ENCODE results near the gene HSD11B1L. TPM values are rescaled to one million over a fixed set of nuclear protein-coding genes. Genes with fewer than 3 reads are reported as not detected.
"Not testable (repeated sequence)": the region's sequence is repeated elsewhere in the genome, so short reads cannot be mapped to it uniquely, and the experiment has no call there.

HSD11B1L gene
- total and polyA plus RNA-seq, 5 donors from 2014 or later, result 1.8 to 3.0 (median 2.4) TPM

GRCh38 chr19:5698635-5699422 is 18.0 kb downstream of the HSD11B1L start:
- Mint-ChIP-seq H3K27me3 (no peaks in the 10 kb centered on the region), H3K27ac (peak overlapping the region in 1 of 3 donors; percentile 48), H3K4me1 (peaks cover 0 to 7% (median 3%) of the 10 kb centered on the region in 4 donors), H3K36me3 (peaks cover 5% of the 10 kb centered on the region), H3K4me3 (no peak overlapping the region), H3K9me3 (no peaks in the 10 kb centered on the region)
- no peak overlapping the region for H3K27ac ChIP-seq (ENCODE audit: insufficient read depth, low read length, poor library complexity, severe bottlenecking)
- no peak overlapping the region for H3K4me3 ChIP-seq (ENCODE audit: low read depth, low read length)
- no peaks in the 10 kb centered on the region for H3K4me1 ChIP-seq (ENCODE audit: control insufficient read depth, insufficient read depth, low read length, poor library complexity, severe bottlenecking)
- ATAC-seq (ENCODE audit: low read depth in 2 of 2), result no peak
- H3K36me3 ChIP-seq (ENCODE audit: control insufficient read depth, insufficient read depth, low read length), result peaks cover 54% of the 10 kb centered on the region
- no peaks in the 10 kb centered on the region for H3K9me3 ChIP-seq (ENCODE audit: control insufficient read depth in 2 of 2, low read length in 2 of 2)
- no peak for DNase-seq
- no peaks in the 10 kb centered on the region for H3K27me3 ChIP-seq (ENCODE audit: control insufficient read depth, insufficient read depth, low read length)

- H3K36me3 ChIP-seq (ENCODE audit: control insufficient read depth, insufficient read depth, low read length), result peaks cover 42% of the 10 kb centered on the region
- H3K9me3 ChIP-seq (ENCODE audit: control insufficient read depth in 2 of 2, low read length in 2 of 2), result no peaks in the 10 kb centered on the region
- DNase-seq (no peak), ATAC-seq (ENCODE audit: low read depth in 2 of 2) (no peak)
- no peak overlapping the region for H3K4me3 ChIP-seq (ENCODE audit: low read depth, low read length)
- H3K4me3 Mint-ChIP-seq, result no peak overlapping the region
- H3K4me1 ChIP-seq (ENCODE audit: control insufficient read depth, insufficient read depth, low read length, poor library complexity, severe bottlenecking), result no peaks in the 10 kb centered on the region
- H3K4me1 Mint-ChIP-seq, result peaks cover 0 to 7% (median under 1%) of the 10 kb centered on the region in 4 donors
- H3K36me3 Mint-ChIP-seq, result peaks cover 6% of the 10 kb centered on the region
- no peaks in the 10 kb centered on the region for H3K27me3 Mint-ChIP-seq
- no peak overlapping the region for H3K27ac ChIP-seq (ENCODE audit: insufficient read depth, low read length, poor library complexity, severe bottlenecking)
- H3K27ac Mint-ChIP-seq, result no peak overlapping the region
- no peaks in the 10 kb centered on the region for H3K27me3 ChIP-seq (ENCODE audit: control insufficient read depth, insufficient read depth, low read length)
- no peaks in the 10 kb centered on the region for H3K9me3 Mint-ChIP-seq
Observed at GRCh38 chr19:5700455-5701092, 19.7 kb downstream of the HSD11B1L start.

DNA sequence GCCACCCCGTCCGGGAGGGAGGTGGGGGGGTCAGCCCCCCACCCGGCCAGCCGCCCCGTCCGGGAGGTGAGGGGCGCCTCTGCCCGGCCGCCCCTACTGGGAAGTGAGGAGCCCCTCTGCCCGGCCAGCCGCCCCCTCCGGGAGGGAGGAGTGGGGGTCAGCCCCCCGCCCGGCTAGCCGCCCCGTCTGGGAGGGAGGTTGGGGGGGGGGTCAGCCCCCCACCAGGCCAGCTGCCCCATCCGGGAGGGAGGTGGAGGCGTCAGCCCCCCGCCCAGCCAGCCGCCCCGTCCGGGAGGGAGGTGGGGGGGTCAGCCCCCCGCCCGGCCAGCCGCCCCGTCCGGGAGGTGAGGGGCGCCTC is 21.2 kb downstream of the HSD11B1L start:
- H3K9me3 Mint-ChIP-seq; H3K4me3 Mint-ChIP-seq; H3K27ac ChIP-seq (ENCODE audit: insufficient read depth, low read length, poor library complexity, severe bottlenecking); H3K4me1 ChIP-seq (ENCODE audit: control insufficient read depth, insufficient read depth, low read length, poor library complexity, severe bottlenecking); H3K27me3 Mint-ChIP-seq; H3K27ac Mint-ChIP-seq; ATAC-seq (ENCODE audit: low read depth in 2 of 2); H3K4me3 ChIP-seq (ENCODE audit: low read depth, low read length); DNase-seq; H3K4me1 Mint-ChIP-seq; H3K27me3 ChIP-seq (ENCODE audit: control insufficient read depth, insufficient read depth, low read length); H3K9me3 ChIP-seq (ENCODE audit: control insufficient read depth in 2 of 2, low read length in 2 of 2): not testable (repeated sequence)
- peaks cover 10% of the 10 kb centered on the region for H3K36me3 Mint-ChIP-seq
- H3K36me3 ChIP-seq (ENCODE audit: control insufficient read depth, insufficient read depth, low read length), result peaks cover 39% of the 10 kb centered on the region

DNA sequence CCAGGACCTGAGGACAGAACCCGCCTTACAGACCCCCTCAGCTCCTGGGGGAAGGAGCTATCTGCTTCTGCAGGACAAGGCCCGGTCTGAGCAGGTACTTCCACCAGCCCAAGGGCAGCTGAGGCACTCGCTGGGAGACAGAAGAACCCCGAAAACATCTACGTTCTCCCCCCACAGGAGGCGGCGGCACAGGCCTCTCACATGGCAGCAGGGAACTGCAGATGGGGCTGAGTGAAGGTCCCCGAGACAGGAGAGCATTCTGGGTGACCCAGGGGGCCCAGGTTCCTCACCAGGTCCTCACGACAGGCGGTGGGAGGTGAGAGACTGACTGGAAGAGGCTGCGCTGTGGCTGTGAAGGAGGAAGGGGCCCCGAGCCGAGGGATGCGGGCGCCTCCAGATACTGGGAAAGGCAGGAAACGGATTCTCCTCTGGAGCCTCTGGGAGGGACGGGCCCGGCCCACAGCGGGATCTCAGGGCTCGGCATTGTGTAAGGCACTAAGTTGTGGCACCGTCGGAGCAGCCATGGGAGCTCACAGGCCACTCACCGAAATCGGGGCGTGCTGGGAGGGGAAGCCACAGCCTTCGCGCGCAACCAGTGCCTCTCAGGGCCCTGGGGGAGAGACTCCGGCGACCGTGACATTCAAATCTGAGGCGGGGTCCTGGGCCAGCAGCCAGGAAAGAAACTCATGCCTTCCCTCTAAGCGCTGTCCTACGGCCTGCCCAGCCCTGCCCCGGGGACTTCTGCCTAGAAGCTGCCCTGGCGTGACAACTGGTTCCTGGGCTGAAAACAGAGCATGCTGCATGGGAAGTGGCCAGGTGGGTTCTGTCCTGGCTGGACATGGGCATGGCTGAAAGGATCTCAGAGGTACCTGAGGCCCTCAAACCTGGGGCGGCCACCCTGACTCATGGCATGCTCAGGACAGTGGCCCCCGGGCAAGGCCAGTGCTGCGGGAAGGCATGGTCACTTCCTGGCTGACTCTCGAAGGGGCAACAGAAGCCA is 23.3 kb downstream of the HSD11B1L start:
- DNase-seq, result no peak
- no peak for ATAC-seq (ENCODE audit: low read depth in 2 of 2)
- peak overlapping the region in 1 of 3 donors; percentile 60 for H3K27ac Mint-ChIP-seq
- H3K27ac ChIP-seq (ENCODE audit: insufficient read depth, low read length, poor library complexity, severe bottlenecking), result no peak overlapping the region
- H3K9me3 Mint-ChIP-seq, result no peaks in the 10 kb centered on the region
- peaks cover 0 to 7% (median under 1%) of the 10 kb centered on the region in 4 donors for H3K4me1 Mint-ChIP-seq
- H3K9me3 ChIP-seq (ENCODE audit: control insufficient read depth in 2 of 2, low read length in 2 of 2), result no peaks in the 10 kb centered on the region
- no peaks in the 10 kb centered on the region for H3K27me3 ChIP-seq (ENCODE audit: control insufficient read depth, insufficient read depth, low read length)
- no peak overlapping the region for H3K4me3 ChIP-seq (ENCODE audit: low read depth, low read length)
- H3K36me3 Mint-ChIP-seq, result peaks cover 10% of the 10 kb centered on the region
- peak overlapping the region in 1 of 4 donors; percentile 29 for H3K4me3 Mint-ChIP-seq
- H3K27me3 Mint-ChIP-seq, result no peaks in the 10 kb centered on the region
- peaks cover 35% of the 10 kb centered on the region for H3K36me3 ChIP-seq (ENCODE audit: control insufficient read depth, insufficient read depth, low read length)
- no peaks in the 10 kb centered on the region for H3K4me1 ChIP-seq (ENCODE audit: control insufficient read depth, insufficient read depth, low read length, poor library complexity, severe bottlenecking)

- peak overlapping the region in 1 of 3 donors; percentile 77 for H3K27ac Mint-ChIP-seq
- no peaks in the 10 kb centered on the region for H3K27me3 Mint-ChIP-seq
- no peaks in the 10 kb centered on the region for H3K27me3 ChIP-seq (ENCODE audit: control insufficient read depth, insufficient read depth, low read length)
- H3K4me1 Mint-ChIP-seq, result peaks cover 0 to 7% (median under 1%) of the 10 kb centered on the region in 4 donors
- H3K9me3 Mint-ChIP-seq, result no peaks in the 10 kb centered on the region
- no peak for ATAC-seq (ENCODE audit: low read depth in 2 of 2)
- H3K4me3 Mint-ChIP-seq, result no peak overlapping the region
- H3K36me3 ChIP-seq (ENCODE audit: control insufficient read depth, insufficient read depth, low read length), result peaks cover 35% of the 10 kb centered on the region
- H3K27ac ChIP-seq (ENCODE audit: insufficient read depth, low read length, poor library complexity, severe bottlenecking), result no peak overlapping the region
- H3K4me3 ChIP-seq (ENCODE audit: low read depth, low read length), result no peak overlapping the region
- H3K9me3 ChIP-seq (ENCODE audit: control insufficient read depth in 2 of 2, low read length in 2 of 2), result no peaks in the 10 kb centered on the region
- no peak for DNase-seq
- peaks cover 10% of the 10 kb centered on the region for H3K36me3 Mint-ChIP-seq
- no peaks in the 10 kb centered on the region for H3K4me1 ChIP-seq (ENCODE audit: control insufficient read depth, insufficient read depth, low read length, poor library complexity, severe bottlenecking)
Observed at GRCh38 chr19:5705552-5705951, 24.7 kb downstream of the HSD11B1L start.

DNA sequence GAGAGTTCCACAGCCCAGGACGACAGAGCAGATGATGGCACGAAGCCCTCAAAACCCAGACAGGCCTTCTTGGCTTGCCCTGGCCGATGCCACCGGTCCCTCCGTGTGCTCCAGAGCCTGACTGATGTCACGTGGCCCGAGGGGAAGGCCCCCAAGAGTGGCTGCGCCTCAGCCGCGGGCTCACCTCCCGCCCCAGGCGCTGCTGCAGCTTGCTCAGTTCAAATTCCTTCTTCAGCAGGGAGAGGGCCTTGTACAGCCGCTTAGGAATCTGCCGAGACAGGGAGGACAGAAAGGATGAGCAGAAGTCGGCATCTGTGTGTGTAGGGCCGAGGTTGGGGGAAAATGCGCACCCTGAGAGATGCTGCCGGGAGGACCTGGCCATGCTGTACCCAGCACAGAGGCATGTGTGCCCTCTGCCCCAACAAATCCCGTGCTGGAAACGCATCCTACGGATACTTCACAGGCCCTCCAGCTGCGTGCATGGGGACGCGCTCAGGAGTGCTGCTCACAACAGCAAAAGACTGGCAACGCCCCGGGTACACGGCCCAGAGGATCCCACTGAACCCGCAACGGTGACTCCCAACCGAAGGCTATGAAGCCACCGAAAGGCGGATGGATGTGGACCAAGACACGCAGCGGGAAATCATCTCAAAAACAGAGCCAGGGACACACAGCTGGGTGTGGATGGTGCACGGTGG is 26.2 kb downstream of the HSD11B1L start:
- Histone ChIP-seq H3K27ac (ENCODE audit: insufficient read depth, low read length, poor library complexity, severe bottlenecking) (no peak overlapping the region), H3K4me3 (ENCODE audit: low read depth, low read length) (no peak overlapping the region), H3K27me3 (ENCODE audit: control insufficient read depth, insufficient read depth, low read length) (no peaks in the 10 kb centered on the region), H3K9me3 (ENCODE audit: control insufficient read depth in 2 of 2, low read length in 2 of 2) (no peaks in the 10 kb centered on the region), H3K36me3 (ENCODE audit: control insufficient read depth, insufficient read depth, low read length) (peaks cover 44% of the 10 kb centered on the region), H3K4me1 (ENCODE audit: control insufficient read depth, insufficient read depth, low read length, poor library complexity, severe bottlenecking) (no peaks in the 10 kb centered on the region)
- no peaks in the 10 kb centered on the region for H3K9me3 Mint-ChIP-seq
- H3K4me1 Mint-ChIP-seq, result peaks cover 0 to 2% (median 0%) of the 10 kb centered on the region in 4 donors
- ATAC-seq (ENCODE audit: low read depth in 2 of 2) (no peak), DNase-seq (no peak)
- H3K27me3 Mint-ChIP-seq, result no peaks in the 10 kb centered on the region
- H3K27ac Mint-ChIP-seq, result peak overlapping the region in 2 of 3 donors; percentile 31 to 90
- H3K36me3 Mint-ChIP-seq, result peaks cover 10% of the 10 kb centered on the region
- H3K4me3 Mint-ChIP-seq, result peak overlapping the region in 1 of 4 donors; percentile 32

Measured in CD4-positive, CD25-positive, alpha-beta regulatory T cell (primary cell).